G401.6 (cell line): ENCODE results near the gene EEF2K.
"Not testable (repeated sequence)": the region's sequence is repeated elsewhere in the genome, so short reads cannot be mapped to it uniquely, and the experiment has no call there.

Experiments
- FAIRE-seq: peaks from 2 replicates; lab custom pipeline; 2012; peaks lifted over from hg19 to GRCh38; lab: Jason Lieb, UNC

The EEF2K gene

GRCh38 chr16:22190081-22190775 lies 15.8 kb upstream of the EEF2K start:
- FAIRE-seq = no peak

GRCh38 chr16:22190776-22191531 lies 15.1 kb upstream of the EEF2K start:
- FAIRE-seq = peak; percentile 96

- no peak for FAIRE-seq
Observed at GRCh38 chr16:22191532-22192260, 14.4 kb upstream of the EEF2K start.

GRCh38 chr16:22192261-22193062 lies 13.6 kb upstream of the EEF2K start:
- peak; percentile 56 for FAIRE-seq

GRCh38 chr16:22193063-22193411 lies 13.0 kb upstream of the EEF2K start:
- no peak for FAIRE-seq

- no peak for FAIRE-seq
Observed at GRCh38 chr16:22194707-22195444, 11.2 kb upstream of the EEF2K start.

- no peak for FAIRE-seq
Observed at GRCh38 chr16:22195445-22195694, 10.7 kb upstream of the EEF2K start.

GRCh38 chr16:22195695-22196558 lies 10.2 kb upstream of the EEF2K start:
- peak; percentile 23 for FAIRE-seq

GRCh38 chr16:22196559-22197168 lies 9.4 kb upstream of the EEF2K start:
- FAIRE-seq = not testable (repeated sequence)

GRCh38 chr16:22198547-22199293 lies 7.4 kb upstream of the EEF2K start:
- no peak for FAIRE-seq

- FAIRE-seq = no peak
Observed at GRCh38 chr16:22202261-22202637, 3.8 kb upstream of the EEF2K start.

GRCh38 chr16:22203091-22203490 lies 3.0 kb upstream of the EEF2K start:
- no peak for FAIRE-seq

GRCh38 chr16:22204091-22204655 lies 1.9 kb upstream of the EEF2K start:
- no peak for FAIRE-seq

GRCh38 chr16:22205577-22206012 lies 483 bp upstream of the EEF2K start:
- FAIRE-seq = no peak

- FAIRE-seq = no peak
Observed at GRCh38 chr16:22206842-22207714, 1.0 kb downstream of the EEF2K start.

- no peak for FAIRE-seq
Observed at GRCh38 chr16:22207715-22208360, 1.8 kb downstream of the EEF2K start.

GRCh38 chr16:22210285-22210684 lies 4.2 kb downstream of the EEF2K start:
- FAIRE-seq = no peak

GRCh38 chr16:22210854-22211253 lies 4.8 kb downstream of the EEF2K start:
- FAIRE-seq = no peak
